GM06990 (cell line): ENCODE measurements around the gene ART4.

ENCODE experiments used
- DNase-seq: peaks from one replicate; pipeline ENCODE4 v3.0.0-alpha.2; 2011; ENCODE audit not compliant: insufficient read length; ENCODE audit errors: extremely low read depth
- H3K27me3 ChIP-seq: replicated peaks from 2 replicates; pipeline ENCODE4 v1.6.0; 2011; ENCODE audit warnings: low read length; ENCODE audit not compliant: control insufficient read depth, insufficient read depth
- H3K36me3 ChIP-seq: 2 replicates; pipeline ENCODE4 v1.5.1; 2011; ENCODE audit warnings: low read length; ENCODE audit not compliant: control insufficient read depth, insufficient read depth
- H3K4me3 ChIP-seq: replicated peaks from 2 replicates; pipeline ENCODE4 v1.5.1; 2011; ENCODE audit warnings: low read depth, mild to moderate bottlenecking, control low read depth, low read length
- TF ChIP-seq, protein P1 (sequence below): IDR thresholded peaks from 2 replicates; pipeline ENCODE4 v1.5.1; 2011; ENCODE audit warnings: low read length, control low read depth, mild to moderate bottlenecking, inconsistent platforms; ENCODE audit not compliant: insufficient read depth, poor library complexity, severe bottlenecking

The ART4 gene

GRCh38 chr12:14802247-14802646, 41.1 kb downstream of the ART4 start:
- Histone ChIP-seq H3K36me3 (peaks cover 6% of the 10 kb centered on the region), H3K4me3 (peak overlapping the region; percentile 82), H3K27me3 (no peaks in the 10 kb centered on the region)
- TF ChIP-seq, protein P1, sequence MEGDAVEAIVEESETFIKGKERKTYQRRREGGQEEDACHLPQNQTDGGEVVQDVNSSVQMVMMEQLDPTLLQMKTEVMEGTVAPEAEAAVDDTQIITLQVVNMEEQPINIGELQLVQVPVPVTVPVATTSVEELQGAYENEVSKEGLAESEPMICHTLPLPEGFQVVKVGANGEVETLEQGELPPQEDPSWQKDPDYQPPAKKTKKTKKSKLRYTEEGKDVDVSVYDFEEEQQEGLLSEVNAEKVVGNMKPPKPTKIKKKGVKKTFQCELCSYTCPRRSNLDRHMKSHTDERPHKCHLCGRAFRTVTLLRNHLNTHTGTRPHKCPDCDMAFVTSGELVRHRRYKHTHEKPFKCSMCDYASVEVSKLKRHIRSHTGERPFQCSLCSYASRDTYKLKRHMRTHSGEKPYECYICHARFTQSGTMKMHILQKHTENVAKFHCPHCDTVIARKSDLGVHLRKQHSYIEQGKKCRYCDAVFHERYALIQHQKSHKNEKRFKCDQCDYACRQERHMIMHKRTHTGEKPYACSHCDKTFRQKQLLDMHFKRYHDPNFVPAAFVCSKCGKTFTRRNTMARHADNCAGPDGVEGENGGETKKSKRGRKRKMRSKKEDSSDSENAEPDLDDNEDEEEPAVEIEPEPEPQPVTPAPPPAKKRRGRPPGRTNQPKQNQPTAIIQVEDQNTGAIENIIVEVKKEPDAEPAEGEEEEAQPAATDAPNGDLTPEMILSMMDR, result no peak
- DNase-seq, result no peak

GRCh38 chr12:14795028-14795448, 48.3 kb downstream of the ART4 start:
- TF ChIP-seq, protein P1, result no peak
- no peaks in the 10 kb centered on the region for H3K27me3 ChIP-seq
- no peak for DNase-seq
- peaks cover 9% of the 10 kb centered on the region for H3K36me3 ChIP-seq
- H3K4me3 ChIP-seq, result no peak overlapping the region

GRCh38 chr12:14785568-14785967, 57.8 kb downstream of the ART4 start:
- TF ChIP-seq, protein P1, result no peak
- Histone ChIP-seq H3K4me3 (no peak overlapping the region), H3K36me3 (peaks cover 6% of the 10 kb centered on the region), H3K27me3 (no peaks in the 10 kb centered on the region)
- no peak for DNase-seq

- TF ChIP-seq, protein P1, result no peak
- no peak for DNase-seq
- Histone ChIP-seq H3K4me3 (no peak overlapping the region), H3K27me3 (no peaks in the 10 kb centered on the region), H3K36me3 (peaks cover 3% of the 10 kb centered on the region)
These were observed 58.9 kb downstream of the ART4 start for GRCh38 chr12:14784471-14784870.

GRCh38 chr12:14782756-14783155, 60.6 kb downstream of the ART4 start:
- H3K27me3 ChIP-seq, result no peaks in the 10 kb centered on the region
- H3K4me3 ChIP-seq, result no peak overlapping the region
- TF ChIP-seq, protein P1, result no peak
- DNase-seq, result no peak
- no peaks in the 10 kb centered on the region; the same call in 1 of the 2 replicates for H3K36me3 ChIP-seq

DNA sequence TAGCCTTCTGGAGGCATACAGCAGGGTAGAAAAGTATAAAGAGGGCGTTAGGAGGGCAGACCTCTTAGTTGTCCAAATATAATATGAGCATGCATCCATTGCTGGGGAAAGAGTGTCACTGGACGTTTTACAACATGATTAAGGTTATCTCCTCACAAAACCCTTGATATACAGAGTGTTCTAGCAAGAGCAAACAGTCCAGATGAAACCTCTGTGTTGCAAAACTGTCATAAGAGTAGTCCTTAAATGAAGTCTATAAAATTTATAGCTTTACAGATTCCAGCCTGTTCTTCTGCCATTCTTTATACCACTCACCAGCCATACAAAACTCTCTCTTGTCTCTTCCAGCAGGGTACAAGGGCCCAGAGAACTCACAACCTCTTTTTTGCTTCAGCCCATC, 61.8 kb downstream of the ART4 start:
- H3K36me3 ChIP-seq, result no peaks in the 10 kb centered on the region
- TF ChIP-seq, protein P1, result no peak

More for the DNA sequence above, 61.8 kb downstream of the ART4 start:
- no peak for DNase-seq
- Histone ChIP-seq H3K4me3 (no peak overlapping the region), H3K27me3 (no peaks in the 10 kb centered on the region)
